ENCODE measurements around the gene KCNA2.
A peak's percentile ranks its signal among the peaks of the same experiment; 100 is the strongest.

DNA sequence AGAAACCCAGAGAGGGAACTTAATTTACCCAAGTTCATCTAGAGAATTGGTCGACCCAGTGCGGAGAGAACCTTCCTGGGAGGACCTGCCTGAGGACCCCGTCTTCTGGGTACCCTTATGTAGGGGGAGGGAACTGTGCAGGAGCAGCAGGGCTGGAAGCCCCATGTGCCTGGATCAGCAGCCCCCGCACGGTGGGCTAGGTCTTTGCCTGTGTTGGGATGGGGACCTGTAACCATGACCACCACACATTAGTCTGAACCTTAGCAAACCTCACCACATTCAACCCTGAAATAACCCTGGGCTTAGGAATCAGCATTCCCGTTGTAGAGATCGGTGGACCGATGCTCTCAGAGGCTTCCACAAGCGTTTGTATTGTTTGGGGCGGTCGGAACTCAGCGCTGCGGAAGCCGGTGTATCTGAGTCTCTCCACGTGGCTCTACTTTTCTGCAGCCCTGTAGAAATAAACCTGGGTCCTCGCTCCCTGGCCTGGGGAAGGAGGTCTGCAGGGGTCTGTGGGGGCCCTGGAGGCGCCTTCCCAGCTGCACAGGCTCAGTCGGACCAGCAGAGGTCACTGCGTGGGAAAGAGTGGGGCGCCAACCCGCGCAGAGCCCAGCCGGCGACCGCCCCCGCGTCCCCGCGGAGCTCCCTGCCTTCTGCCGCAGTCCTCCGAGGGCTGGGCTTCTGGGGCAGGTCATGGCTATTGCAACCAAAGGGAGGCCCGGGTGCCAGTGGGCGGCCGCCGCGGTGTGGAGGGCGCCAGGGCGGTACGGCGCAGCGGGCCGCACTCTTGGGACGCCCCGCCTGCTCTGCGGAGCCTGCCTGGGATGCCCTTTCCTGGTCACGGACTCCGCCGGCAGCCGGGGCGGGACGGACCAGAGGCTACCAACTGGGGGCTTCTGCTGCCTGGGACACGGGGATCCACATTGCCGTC is 51.0 kb downstream of the KCNA2 start:
- TF ChIP-seq MAFK (IDR thresholded peaks at IDR 0.05; ENCODE audit: low read depth, low read length) (no peak), RFX5 (IDR thresholded peaks at IDR 0.05; ENCODE audit: low read depth, low read length) (no peak), CHD1 (IDR thresholded peaks at IDR 0.05; ENCODE audit: low read depth, low read length) (no peak), RAD21 (IDR thresholded peaks at IDR 0.05; ENCODE audit: low read length) (no peak), CEBPB (IDR thresholded peaks at IDR 0.05; ENCODE audit: low read depth, low read length) (no peak), FOS (IDR thresholded peaks at IDR 0.05; ENCODE audit: low read depth, low read length) (no peak), SMC3 (IDR thresholded peaks at IDR 0.05; ENCODE audit: low read depth, low read length) (no peak)
- TF ChIP-seq, protein P1, sequence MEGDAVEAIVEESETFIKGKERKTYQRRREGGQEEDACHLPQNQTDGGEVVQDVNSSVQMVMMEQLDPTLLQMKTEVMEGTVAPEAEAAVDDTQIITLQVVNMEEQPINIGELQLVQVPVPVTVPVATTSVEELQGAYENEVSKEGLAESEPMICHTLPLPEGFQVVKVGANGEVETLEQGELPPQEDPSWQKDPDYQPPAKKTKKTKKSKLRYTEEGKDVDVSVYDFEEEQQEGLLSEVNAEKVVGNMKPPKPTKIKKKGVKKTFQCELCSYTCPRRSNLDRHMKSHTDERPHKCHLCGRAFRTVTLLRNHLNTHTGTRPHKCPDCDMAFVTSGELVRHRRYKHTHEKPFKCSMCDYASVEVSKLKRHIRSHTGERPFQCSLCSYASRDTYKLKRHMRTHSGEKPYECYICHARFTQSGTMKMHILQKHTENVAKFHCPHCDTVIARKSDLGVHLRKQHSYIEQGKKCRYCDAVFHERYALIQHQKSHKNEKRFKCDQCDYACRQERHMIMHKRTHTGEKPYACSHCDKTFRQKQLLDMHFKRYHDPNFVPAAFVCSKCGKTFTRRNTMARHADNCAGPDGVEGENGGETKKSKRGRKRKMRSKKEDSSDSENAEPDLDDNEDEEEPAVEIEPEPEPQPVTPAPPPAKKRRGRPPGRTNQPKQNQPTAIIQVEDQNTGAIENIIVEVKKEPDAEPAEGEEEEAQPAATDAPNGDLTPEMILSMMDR (conservative IDR thresholded peaks at IDR 0.05; ENCODE audit: low read depth, low read length), result peak; percentile 37

Measured in IMR-90 (cell line).